Pons (tissue), 1 donor: ENCODE results near the gene MYOT.

Experiments
- DNase-seq: peaks from one replicate; pipeline ENCODE4 v3.0.0-alpha.2; 2016; ENCODE audit warnings: low spot score

Gene MYOT

DNA sequence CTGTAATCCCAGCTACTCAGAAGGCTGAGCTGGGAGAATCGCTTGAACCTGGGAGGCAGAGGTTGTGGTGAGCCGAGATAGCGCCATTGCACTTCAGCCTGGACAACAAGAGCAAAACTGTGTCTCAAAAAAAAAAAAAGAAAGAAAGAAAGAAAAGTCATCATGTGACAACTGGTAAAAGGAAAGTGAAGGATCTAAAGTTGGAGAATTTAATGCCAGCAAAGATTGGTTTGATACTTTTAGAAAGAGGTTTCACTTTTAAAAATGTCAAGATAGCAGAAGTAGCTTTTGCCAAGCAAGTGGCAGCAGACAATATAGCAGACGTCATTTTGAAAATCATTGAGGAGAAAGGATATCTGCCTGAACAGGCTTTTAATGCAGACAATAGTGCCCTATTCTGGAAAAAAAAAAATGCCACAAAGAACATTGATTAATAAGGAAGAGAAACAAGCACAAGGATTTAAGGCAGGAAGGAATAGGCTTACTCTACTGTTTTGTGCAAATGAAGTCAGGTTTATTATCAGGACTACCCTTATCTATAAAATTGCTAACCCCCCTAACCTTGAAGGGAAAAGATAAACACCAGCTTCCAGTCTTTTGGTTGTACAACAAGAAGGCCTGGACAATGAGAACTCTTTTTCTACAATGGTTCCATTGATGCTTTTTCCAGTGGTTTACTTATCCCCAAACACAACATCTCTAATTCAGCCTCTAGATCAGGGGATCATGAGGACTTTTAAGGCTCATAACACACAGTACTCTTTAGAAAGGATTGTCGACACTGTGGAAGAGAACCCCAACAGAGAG, 33.6 kb downstream of the MYOT start:
- DNase-seq: peak; percentile 95

DNA sequence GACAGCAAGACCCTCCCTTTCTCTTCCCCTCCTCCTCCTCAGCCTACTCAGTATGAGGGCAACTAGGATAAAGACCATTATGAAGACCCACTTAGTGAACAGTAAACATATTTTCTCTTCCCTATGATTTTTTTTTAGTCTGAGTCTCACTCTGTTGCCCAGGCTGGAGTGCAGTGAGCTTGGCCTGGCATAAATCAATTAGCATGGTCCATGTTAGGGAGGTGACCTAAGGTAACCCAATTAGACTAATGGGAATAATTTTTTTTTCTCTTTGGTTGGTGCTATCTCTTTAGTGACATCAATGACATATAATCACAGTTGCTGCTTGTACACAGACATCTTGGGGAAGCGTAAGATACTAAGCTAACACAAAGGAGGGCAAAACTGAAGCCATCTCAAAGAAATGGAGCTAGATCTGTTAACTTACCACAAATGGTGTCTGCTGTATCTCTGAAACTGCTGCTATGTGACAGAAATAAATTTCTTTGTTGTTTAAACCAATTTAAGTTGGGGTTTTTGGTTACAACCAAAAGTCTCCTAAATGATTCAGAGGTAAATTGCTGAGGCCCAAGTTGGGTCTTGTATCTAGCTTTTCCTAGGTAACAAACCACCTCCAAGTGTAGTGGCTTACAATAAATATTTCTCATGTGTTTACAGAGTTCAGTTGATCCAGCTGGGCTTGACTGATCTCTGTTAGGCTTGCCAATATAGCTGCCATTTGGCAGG, 34.9 kb downstream of the MYOT start:
- no peak for DNase-seq

- DNase-seq: no peak
Measured at GRCh38 chr5:137914758-137915157, 47.1 kb downstream of the MYOT start.

GRCh38 chr5:137916923-137917322, 49.3 kb downstream of the MYOT start:
- no peak for DNase-seq

- DNase-seq: no peak
Measured at GRCh38 chr5:137921931-137922330, 54.3 kb downstream of the MYOT start.

- peak; percentile 79 for DNase-seq
Measured at GRCh38 chr5:137923856-137924255, 56.2 kb downstream of the MYOT start.

- DNase-seq: no peak
Measured at GRCh38 chr5:137932800-137933199, 65.1 kb downstream of the MYOT start.

GRCh38 chr5:137933491-137933911, 65.8 kb downstream of the MYOT start:
- no peak for DNase-seq

DNA sequence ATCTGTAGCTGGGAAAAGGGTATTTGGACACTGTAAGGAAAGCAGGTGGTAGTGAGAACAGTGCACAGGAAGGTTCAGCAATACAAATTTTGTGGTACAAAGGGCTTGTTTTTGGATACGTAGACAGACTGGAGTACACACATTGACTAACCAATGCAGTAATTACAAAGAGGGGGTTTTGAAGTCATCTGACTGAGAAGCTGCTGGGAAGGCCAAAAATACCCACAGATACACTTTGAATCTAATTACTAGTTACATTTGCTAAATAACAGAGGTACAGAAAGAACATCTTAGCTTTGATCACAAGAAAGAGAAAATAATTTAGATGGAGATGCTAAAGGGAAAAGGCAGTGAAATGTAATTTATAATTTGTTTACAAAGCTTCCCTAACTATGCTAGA, 67.5 kb downstream of the MYOT start:
- no peak for DNase-seq

DNA sequence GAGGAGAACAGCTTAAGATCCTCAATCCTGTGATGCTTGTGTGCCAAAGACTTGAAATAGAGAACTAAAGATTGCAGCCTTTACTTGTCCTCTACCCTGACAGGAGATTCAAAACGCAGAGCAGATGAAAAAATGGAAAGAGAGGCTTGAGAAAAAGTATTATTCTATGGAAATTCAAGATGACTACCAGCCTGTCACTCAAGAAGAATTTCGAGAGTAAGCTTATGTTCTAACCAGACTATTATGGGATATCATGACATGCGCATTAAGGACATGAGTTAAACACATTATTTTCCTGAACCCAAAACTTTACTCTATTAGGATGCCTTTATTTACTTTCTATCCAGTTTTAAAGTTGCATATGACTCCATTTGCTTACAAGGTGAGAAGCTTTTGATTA, 68.0 kb downstream of the MYOT start:
- no peak for DNase-seq
